Measurements from ENCODE around the gene CCIN.
A peak's percentile ranks its signal among the peaks of the same experiment; 100 is the strongest.

The CCIN gene

GRCh38 chr9:36208521-36209253 is 39.5 kb downstream of the CCIN start:
- no peak overlapping the region for H3K4me3 ChIP-seq (ENCODE audit: low read length)
- no peak for TF ChIP-seq CTCF (conservative IDR thresholded peaks at IDR 0.05; ENCODE audit: low read length)
- peak; percentile 63 for DNase-seq (ENCODE audit: low read depth)

DNA sequence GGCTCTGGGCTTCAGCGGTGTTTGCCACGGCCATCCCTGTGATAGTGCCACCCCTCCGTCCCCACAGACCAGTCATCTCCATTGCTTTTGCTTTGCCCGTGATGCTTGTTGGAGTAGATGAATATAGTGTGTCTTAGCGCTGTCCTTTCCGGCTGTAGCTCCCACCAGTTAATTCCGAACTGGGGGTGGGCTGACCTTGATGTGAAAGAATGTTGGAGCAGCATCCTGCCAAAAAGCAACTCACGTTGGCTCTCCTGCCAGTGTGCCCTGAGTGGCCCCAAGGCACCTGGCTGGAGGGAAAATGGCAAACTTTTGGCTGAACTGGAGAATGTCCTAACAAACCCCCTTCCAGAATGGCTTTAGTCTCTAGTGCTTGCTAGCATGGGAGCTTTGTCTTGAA is 41.5 kb downstream of the CCIN start:
- no peak for DNase-seq (ENCODE audit: low read depth)
- H3K4me3 ChIP-seq (ENCODE audit: low read length), result no peak overlapping the region
- TF ChIP-seq CTCF (conservative IDR thresholded peaks at IDR 0.05; ENCODE audit: low read length), result no peak

DNA sequence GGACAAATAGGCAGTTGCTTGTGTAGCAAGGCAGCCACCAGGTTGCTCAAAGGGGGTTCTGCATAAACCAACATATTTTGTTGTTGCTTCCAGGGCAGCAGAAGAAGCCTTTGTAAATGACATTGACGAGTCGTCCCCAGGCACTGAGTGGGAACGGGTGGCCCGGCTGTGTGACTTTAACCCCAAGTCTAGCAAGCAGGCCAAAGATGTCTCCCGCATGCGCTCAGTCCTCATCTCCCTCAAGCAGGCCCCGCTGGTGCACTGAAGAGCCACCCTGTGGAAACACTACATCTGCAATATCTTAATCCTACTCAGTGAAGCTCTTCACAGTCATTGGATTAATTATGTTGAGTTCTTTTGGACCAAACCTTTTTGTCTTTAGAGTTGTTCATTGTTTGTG is 42.3 kb downstream of the CCIN start:
- TF ChIP-seq CTCF (conservative IDR thresholded peaks at IDR 0.05; ENCODE audit: low read length), result no peak
- no peak for DNase-seq (ENCODE audit: low read depth)
- no peak overlapping the region for H3K4me3 ChIP-seq (ENCODE audit: low read length)

GRCh38 chr9:36213387-36213786 is 44.2 kb downstream of the CCIN start:
- DNase-seq (ENCODE audit: low read depth), result no peak
- no peak overlapping the region for H3K4me3 ChIP-seq (ENCODE audit: low read length)
- TF ChIP-seq CTCF (conservative IDR thresholded peaks at IDR 0.05; ENCODE audit: low read length), result no peak

GRCh38 chr9:36213989-36214388 is 44.8 kb downstream of the CCIN start:
- no peak for TF ChIP-seq CTCF (conservative IDR thresholded peaks at IDR 0.05; ENCODE audit: low read length)
- no peak for DNase-seq (ENCODE audit: low read depth)
- H3K4me3 ChIP-seq (ENCODE audit: low read length), result no peak overlapping the region

DNA sequence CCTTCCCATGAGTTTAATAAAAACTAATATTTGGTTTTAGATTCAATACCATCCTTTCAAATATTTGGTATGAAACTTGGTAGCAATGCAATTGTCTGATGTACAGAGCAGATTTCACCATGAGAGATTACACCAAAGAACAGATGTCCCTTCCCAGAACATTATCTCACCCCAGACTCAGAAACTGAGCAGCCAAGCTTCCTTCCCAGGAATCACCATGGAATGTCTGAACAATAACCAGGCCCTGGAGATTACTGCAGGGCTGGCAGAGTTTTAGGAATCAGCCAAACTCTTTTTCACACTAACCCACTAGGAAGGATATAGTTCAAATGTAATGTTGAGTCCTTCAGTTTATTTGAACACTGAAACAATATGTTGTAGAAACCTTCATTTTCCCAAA is 45.4 kb downstream of the CCIN start:
- DNase-seq (ENCODE audit: low read depth), result peak; percentile 73
- TF ChIP-seq CTCF (conservative IDR thresholded peaks at IDR 0.05; ENCODE audit: low read length), result no peak
- no peak overlapping the region for H3K4me3 ChIP-seq (ENCODE audit: low read length)

DNA sequence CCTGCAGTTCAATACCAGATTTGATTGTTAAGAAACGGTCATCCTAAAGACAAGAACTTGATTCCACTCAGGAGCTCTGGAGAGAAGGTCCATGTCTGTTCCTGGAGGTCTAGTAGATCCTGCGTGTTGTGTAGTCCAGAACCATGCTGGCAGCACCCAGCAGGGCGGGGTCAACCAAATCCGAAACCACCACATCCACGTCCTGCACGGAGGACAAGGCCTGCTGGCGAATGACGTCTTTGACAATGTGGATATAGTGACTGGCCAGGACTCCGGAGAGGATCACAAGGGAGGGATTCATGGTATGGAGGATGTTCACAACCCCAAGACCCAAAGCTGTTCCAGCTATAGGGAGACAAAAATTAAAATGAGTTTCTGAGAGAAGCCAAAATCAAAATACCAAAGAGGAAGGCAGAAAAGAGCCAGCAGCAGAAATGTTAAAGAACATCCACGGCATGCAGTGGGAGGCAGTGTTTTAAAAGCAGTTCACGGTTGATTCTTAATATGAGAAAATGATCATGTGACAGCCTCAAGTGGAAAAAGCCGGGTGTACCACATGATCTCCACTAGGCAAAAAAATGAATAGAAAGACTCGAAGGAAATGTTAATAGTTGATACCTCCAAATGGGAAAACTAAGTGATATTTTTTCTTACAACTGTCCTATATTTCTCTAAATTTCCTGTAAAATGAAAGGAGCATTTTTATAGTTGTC is 48.2 kb downstream of the CCIN start:
- no peak for TF ChIP-seq CTCF (conservative IDR thresholded peaks at IDR 0.05; ENCODE audit: low read length)
- no peak overlapping the region for H3K4me3 ChIP-seq (ENCODE audit: low read length)
- DNase-seq (ENCODE audit: low read depth), result no peak
